GM18517 (cell line): ENCODE measurements around the gene AURKAIP1.
"Not testable (repeated sequence)": the region's sequence is repeated elsewhere in the genome, so short reads cannot be mapped to it uniquely, and the experiment has no call there.

Experiments
- ATAC-seq: cut with Tn5 transposase; IDR thresholded peaks from one replicate; pipeline ENCODE4 v1.9.1; 2021; ENCODE audit warnings: mild to moderate bottlenecking, moderate library complexity; ENCODE audit not compliant: unreplicated experiment

AURKAIP1 gene

GRCh38 chr1:1374929-1375662 lies at the start of gene AURKAIP1:
Gene AURKAIP1 (minus strand): TSS chr1:1375207. CDS start chr1:1374756, 451 bp downstream.
- ATAC-seq: peak; percentile 93

- ATAC-seq: no peak
These were observed 49.7 kb upstream of the AURKAIP1 start for GRCh38 chr1:1424707-1425106.

GRCh38 chr1:1423245-1423597 lies 48.2 kb upstream of the AURKAIP1 start:
- ATAC-seq: no peak

- no peak for ATAC-seq
These were observed 47.6 kb upstream of the AURKAIP1 start for GRCh38 chr1:1422465-1423244.

- no peak for ATAC-seq
These were observed 47.0 kb upstream of the AURKAIP1 start for GRCh38 chr1:1421907-1422464.

GRCh38 chr1:1421147-1421906 lies 46.3 kb upstream of the AURKAIP1 start, which contains the start of gene ANKRD65:
Gene ANKRD65 (minus strand): TSS chr1:1421276. CDS start chr1:1421005, 271 bp downstream.
- ATAC-seq: no peak

GRCh38 chr1:1420654-1421141 lies 45.7 kb upstream of the AURKAIP1 start:
- no peak for ATAC-seq

GRCh38 chr1:1419813-1420653 lies 45.0 kb upstream of the AURKAIP1 start:
- ATAC-seq: no peak

GRCh38 chr1:1419363-1419812 lies 44.4 kb upstream of the AURKAIP1 start:
- no peak for ATAC-seq

GRCh38 chr1:1418464-1419362 lies 43.7 kb upstream of the AURKAIP1 start:
- ATAC-seq: no peak

GRCh38 chr1:1417825-1418463 lies 42.9 kb upstream of the AURKAIP1 start:
- not testable (repeated sequence) for ATAC-seq

- ATAC-seq: not testable (repeated sequence)
These were observed 42.4 kb upstream of the AURKAIP1 start for GRCh38 chr1:1417396-1417795.

- no peak for ATAC-seq
These were observed 40.7 kb upstream of the AURKAIP1 start for GRCh38 chr1:1415751-1416150.

GRCh38 chr1:1412311-1412902 lies 37.4 kb upstream of the AURKAIP1 start:
- ATAC-seq: not testable (repeated sequence)

GRCh38 chr1:1411626-1412025 lies 36.6 kb upstream of the AURKAIP1 start:
- ATAC-seq: no peak

GRCh38 chr1:1410238-1410637 lies 35.2 kb upstream of the AURKAIP1 start:
- not testable (repeated sequence) for ATAC-seq

GRCh38 chr1:1407636-1408318 lies 32.8 kb upstream of the AURKAIP1 start:
- peak; percentile 42 for ATAC-seq
